ENCODE data around the gene DCUN1D3.
"Not testable (repeated sequence)": the region's sequence is repeated elsewhere in the genome, so short reads cannot be mapped to it uniquely, and the experiment has no call there.

The DCUN1D3 gene

DNA sequence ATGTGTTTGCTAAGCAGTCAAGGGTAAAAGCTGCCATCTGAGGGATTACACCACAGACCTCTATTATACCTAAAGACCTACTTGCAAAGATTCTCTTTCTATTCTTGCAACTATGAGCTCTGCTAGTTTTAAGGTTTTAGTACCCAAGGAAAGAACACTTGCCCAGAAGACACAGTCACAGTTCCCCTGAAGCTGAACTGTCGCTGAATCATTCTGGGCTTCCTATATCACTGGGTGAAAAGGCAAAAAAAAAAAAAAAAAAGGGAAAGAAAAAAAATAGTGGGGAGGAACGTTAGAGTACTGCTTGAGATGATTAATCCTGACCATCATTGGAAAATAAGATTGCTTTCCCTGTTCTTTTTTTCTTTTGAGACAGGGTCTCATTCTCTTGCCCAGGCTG, 38.3 kb upstream of the DCUN1D3 start:
- H3K36me3 ChIP-seq: no peaks in the 10 kb centered on the region
- H3K4me3 ChIP-seq (ENCODE audit: low read depth in 1 of 2, low read length in 1 of 2): no peak overlapping the region
- H3K27ac ChIP-seq: no peak overlapping the region
- H3K4me1 ChIP-seq (ENCODE audit: control insufficient read depth in 1 of 2, insufficient read depth in 1 of 2, low read depth in 1 of 2, low read length in 1 of 2): peaks cover 4 to 8% of the 10 kb centered on the region in 2 experiments
- H3K9me3 ChIP-seq: no peaks in the 10 kb centered on the region
- H3K27me3 ChIP-seq: no peaks in the 10 kb centered on the region
- TF ChIP-seq, protein P1, sequence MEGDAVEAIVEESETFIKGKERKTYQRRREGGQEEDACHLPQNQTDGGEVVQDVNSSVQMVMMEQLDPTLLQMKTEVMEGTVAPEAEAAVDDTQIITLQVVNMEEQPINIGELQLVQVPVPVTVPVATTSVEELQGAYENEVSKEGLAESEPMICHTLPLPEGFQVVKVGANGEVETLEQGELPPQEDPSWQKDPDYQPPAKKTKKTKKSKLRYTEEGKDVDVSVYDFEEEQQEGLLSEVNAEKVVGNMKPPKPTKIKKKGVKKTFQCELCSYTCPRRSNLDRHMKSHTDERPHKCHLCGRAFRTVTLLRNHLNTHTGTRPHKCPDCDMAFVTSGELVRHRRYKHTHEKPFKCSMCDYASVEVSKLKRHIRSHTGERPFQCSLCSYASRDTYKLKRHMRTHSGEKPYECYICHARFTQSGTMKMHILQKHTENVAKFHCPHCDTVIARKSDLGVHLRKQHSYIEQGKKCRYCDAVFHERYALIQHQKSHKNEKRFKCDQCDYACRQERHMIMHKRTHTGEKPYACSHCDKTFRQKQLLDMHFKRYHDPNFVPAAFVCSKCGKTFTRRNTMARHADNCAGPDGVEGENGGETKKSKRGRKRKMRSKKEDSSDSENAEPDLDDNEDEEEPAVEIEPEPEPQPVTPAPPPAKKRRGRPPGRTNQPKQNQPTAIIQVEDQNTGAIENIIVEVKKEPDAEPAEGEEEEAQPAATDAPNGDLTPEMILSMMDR (IDR thresholded peaks at IDR 0.05): no peak

DNA sequence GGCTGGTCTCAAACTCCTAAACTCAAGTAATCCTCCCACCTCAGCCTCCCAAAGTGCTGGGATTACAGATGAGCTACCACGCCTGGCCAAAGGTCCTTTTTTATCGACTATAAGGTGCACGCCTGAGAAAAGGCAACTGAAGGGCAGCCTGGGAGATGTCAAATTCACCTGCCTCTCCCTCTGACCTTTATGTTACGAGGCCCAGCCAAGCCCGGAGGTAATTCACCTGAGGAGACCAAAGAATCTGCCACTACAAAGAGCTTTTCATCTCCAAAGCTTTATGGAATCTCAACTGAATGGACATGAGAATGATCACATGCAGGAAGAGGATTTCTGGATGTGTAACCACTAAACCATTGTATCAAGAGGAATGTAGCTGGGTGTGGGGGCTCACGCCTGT, 37.6 kb upstream of the DCUN1D3 start:
- H3K36me3 ChIP-seq: no peaks in the 10 kb centered on the region
- H3K4me1 ChIP-seq (ENCODE audit: control insufficient read depth in 1 of 2, insufficient read depth in 1 of 2, low read depth in 1 of 2, low read length in 1 of 2): peaks cover 4 to 8% of the 10 kb centered on the region in 2 experiments
- no peaks in the 10 kb centered on the region for H3K9me3 ChIP-seq
- H3K27me3 ChIP-seq: no peaks in the 10 kb centered on the region
- TF ChIP-seq, protein P1 (IDR thresholded peaks at IDR 0.05): no peak
- H3K4me3 ChIP-seq (ENCODE audit: low read depth in 1 of 2, low read length in 1 of 2): no peak overlapping the region
- H3K27ac ChIP-seq: no peak overlapping the region

DNA sequence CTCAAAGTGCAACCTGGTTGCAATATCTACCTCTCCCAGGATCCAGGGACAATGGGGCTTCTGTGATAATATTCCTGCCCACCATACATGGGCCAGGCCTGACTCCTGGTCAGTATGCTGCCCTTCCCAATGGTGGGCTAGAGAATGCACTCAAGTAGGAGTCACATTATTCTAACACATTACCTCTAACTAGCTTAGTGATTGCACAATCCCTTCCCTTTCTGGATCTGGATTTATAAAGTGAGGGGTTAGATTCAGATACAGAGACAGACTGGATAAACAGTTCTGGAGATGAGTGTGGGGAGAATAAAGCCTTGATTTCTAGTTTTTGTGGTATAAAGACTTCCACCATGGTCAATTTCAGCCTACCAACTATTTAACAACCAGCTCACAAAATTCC, 33.4 kb upstream of the DCUN1D3 start:
- Histone ChIP-seq H3K4me3 (ENCODE audit: low read depth in 1 of 2, low read length in 1 of 2) (no peak overlapping the region), H3K27me3 (no peaks in the 10 kb centered on the region), H3K36me3 (no peaks in the 10 kb centered on the region), H3K27ac (no peak overlapping the region), H3K9me3 (no peaks in the 10 kb centered on the region), H3K4me1 (ENCODE audit: control insufficient read depth in 1 of 2, insufficient read depth in 1 of 2, low read depth in 1 of 2, low read length in 1 of 2) (no peaks in the 10 kb centered on the region)
- TF ChIP-seq, protein P1 (IDR thresholded peaks at IDR 0.05): no peak

DNA sequence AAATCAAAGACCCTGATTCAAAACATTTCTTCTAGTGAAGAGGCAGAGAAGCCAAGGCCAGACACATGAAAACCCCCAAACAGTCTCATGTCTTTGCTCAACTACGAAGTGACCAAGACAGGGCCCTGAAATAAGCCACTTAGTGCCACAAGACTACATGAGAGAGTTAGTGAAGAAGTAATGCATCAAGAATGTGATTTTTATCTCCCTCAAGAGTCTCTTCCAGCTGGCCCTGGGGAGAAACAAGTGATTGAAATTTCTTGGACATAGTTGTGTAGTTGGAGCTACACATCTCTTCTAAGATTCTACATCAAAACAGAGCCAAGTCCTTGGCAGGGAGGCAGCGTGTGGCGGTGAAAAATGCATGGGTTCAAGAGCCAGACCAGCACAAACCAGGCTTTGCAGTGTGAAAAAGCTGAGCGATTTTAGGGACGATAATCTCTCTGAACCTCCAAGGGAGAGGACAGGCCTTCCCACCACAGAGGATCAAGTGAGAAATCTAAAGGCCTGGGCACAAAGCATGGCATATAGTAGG, 31.0 kb upstream of the DCUN1D3 start:
- Histone ChIP-seq H3K4me3 (ENCODE audit: low read depth in 1 of 2, low read length in 1 of 2) (no peak overlapping the region), H3K4me1 (ENCODE audit: control insufficient read depth in 1 of 2, insufficient read depth in 1 of 2, low read depth in 1 of 2, low read length in 1 of 2) (no peaks in the 10 kb centered on the region), H3K27ac (no peak overlapping the region), H3K27me3 (no peaks in the 10 kb centered on the region), H3K9me3 (no peaks in the 10 kb centered on the region), H3K36me3 (no peaks in the 10 kb centered on the region)
- TF ChIP-seq, protein P1 (IDR thresholded peaks at IDR 0.05): no peak

DNA sequence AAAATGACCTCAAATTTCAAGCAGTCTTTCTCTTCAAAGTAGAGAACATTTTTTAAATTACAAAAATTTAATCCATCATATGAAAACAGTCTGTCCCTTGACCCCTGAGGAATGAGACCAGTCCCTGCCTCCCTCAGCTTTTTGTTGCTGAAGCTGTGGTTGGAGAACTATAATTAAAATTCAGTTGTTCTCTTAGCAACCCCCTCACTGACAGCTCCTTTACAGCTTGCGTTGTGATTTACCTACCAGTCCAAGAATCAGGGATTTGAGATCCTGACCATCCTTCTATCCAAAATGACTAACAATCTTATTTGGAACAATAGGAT, 30.2 kb upstream of the DCUN1D3 start:
- no peaks in the 10 kb centered on the region for H3K27me3 ChIP-seq
- no peaks in the 10 kb centered on the region for H3K4me1 ChIP-seq (ENCODE audit: control insufficient read depth in 1 of 2, insufficient read depth in 1 of 2, low read depth in 1 of 2, low read length in 1 of 2)
- H3K27ac ChIP-seq: no peak overlapping the region
- H3K4me3 ChIP-seq (ENCODE audit: low read depth in 1 of 2, low read length in 1 of 2): no peak overlapping the region
- TF ChIP-seq, protein P1 (IDR thresholded peaks at IDR 0.05): no peak
- peaks cover 6% of the 10 kb centered on the region for H3K36me3 ChIP-seq
- no peaks in the 10 kb centered on the region for H3K9me3 ChIP-seq

DNA sequence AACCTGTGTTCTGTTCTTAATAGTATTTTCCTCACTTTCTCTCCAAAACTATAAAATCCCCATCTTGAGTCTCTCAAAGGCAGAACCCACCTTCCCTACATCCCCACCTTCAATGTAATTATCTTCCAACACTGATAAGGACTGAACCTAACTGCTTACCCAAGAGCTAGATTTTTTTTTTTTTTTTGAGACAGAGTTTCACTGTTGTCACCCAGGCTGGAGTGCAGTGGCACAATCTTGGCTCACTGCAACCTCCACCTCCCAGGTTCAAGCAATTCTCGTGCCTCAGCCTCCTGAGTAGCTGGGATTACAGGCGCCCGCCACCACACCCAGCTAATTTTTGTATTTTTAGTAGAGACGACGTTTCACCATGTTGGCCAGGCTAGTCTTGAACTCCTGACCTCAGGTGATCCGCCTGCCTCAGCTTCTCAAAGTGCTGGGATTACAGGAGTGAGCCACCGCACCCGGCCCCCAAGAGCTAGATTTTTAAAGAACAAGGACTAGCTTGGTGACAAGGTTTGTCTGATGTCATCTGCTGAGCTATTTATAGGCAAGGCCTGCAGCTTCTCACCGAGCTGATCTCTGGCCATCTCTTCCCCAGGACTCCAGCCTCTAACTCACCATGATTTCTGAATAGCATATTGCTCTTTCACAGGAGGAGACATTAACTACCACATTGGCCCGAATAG, 29.7 kb upstream of the DCUN1D3 start:
- H3K36me3 ChIP-seq; H3K27me3 ChIP-seq; H3K4me3 ChIP-seq (ENCODE audit: low read depth in 1 of 2, low read length in 1 of 2); H3K9me3 ChIP-seq; H3K4me1 ChIP-seq (ENCODE audit: control insufficient read depth in 1 of 2, insufficient read depth in 1 of 2, low read depth in 1 of 2, low read length in 1 of 2); H3K27ac ChIP-seq: not testable (repeated sequence)

Measured in neutrophil (primary cell).